ENCODE results near the gene HIPK3.

DNA sequence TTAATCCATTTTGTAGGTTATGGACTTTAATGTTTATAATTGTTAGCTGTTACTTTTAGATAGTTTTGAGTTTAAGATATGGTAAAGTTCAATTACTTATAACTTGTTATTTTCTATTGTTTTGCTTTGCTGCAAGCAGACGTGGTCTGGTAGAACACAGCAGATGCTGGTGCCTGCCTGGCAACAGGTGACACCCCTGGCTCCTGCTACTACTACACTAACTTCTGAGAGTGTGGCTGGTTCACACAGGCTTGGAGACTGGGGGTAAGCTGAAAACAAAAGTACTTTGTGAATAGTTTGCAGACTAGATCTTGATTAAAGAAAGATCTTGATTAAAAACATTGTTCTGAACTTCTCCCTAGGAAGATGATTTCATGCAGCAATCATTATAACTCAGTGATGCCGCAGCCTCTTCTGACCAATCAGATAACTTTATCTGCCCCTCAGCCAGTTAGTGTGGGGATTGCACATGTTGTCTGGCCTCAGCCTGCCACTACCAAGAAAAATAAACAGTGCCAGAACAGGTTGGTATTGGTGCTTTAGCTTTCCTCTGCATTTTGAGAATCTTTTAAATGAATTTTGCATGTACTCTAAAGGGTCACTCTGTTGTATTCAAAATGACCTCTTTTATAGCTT lies 90.4 kb downstream of the HIPK3 start:
- TF ChIP-seq POLR2A (IDR thresholded peaks at IDR 0.05; ENCODE audit: low read depth, low read length) (no peak), POLR2AphosphoS5 (IDR thresholded peaks at IDR 0.05; ENCODE audit: low read depth, low read length) (no peak), TAF1 (IDR thresholded peaks at IDR 0.05; ENCODE audit: low read depth, low read length) (no peak)

Measured in GM12891 (cell line).